GM23338 (cell line): ENCODE data around the gene CCDC92.

ENCODE experiments used
- CREB1 ChIP-seq: fragments of 250-450 bp; sonication (Bioruptor Pico); IDR thresholded peaks from 2 replicates; pipeline ENCODE4 v1.5.0; 2020; ENCODE audit warnings: low read depth, mild to moderate bottlenecking, moderate library complexity
- EZH2 ChIP-seq: fragments of 200-600 bp; sonication (generic); IDR thresholded peaks from one replicate; pipeline ENCODE4 v1.8.0; 2017; ENCODE audit warnings: antibody characterized with exemption, mild to moderate bottlenecking, low read depth; ENCODE audit not compliant: unreplicated experiment
- EZH2phosphoT487 ChIP-seq: fragments of 200-600 bp; sonication (generic); IDR thresholded peaks from one replicate; pipeline ENCODE4 v1.8.1; 2018; ENCODE audit warnings: antibody characterized with exemption; ENCODE audit not compliant: unreplicated experiment
- JUNB ChIP-seq: IDR thresholded peaks from one replicate; pipeline ENCODE4 v1.6.1; 2016; ENCODE audit warnings: antibody characterized with exemption; ENCODE audit not compliant: unreplicated experiment
- NANOG ChIP-seq: IDR thresholded peaks from 2 replicates; pipeline ENCODE4 v1.6.1; 2016; ENCODE audit warnings: antibody characterized with exemption, borderline replicate concordance
- POLR2AphosphoS5 ChIP-seq: IDR thresholded peaks from 2 replicates; pipeline ENCODE4 v1.6.1; 2016; ENCODE audit warnings: antibody characterized with exemption, low read depth
- STAT1 ChIP-seq: IDR thresholded peaks from one replicate; pipeline ENCODE4 v1.6.1; 2016; ENCODE audit warnings: antibody characterized with exemption; ENCODE audit not compliant: unreplicated experiment
- ZNF114 ChIP-seq: fragments of 250-450 bp; sonication (Bioruptor Pico); IDR thresholded peaks from 2 replicates; pipeline ENCODE4 v1.5.0; 2020; ENCODE audit warnings: mild to moderate bottlenecking, moderate library complexity
- ZNF331 ChIP-seq: fragments of 250-450 bp; sonication (Bioruptor Pico); IDR thresholded peaks from 2 replicates; pipeline ENCODE4 v1.5.0; 2020; ENCODE audit warnings: low read depth, mild to moderate bottlenecking, moderate library complexity
- TF ChIP-seq, protein P1 (sequence below), 2 experiments: fragments of 200-600 bp in 1 of 2; sonication (generic) in 1 of 2; conservative IDR thresholded peaks; 2 replicates each; pipeline versions ENCODE4 v1.5.1 to v1.6.1; 2016 to 2017; ENCODE audit warnings: antibody characterized with exemption in 2 of 2, low read depth in 2 of 2, mild to moderate bottlenecking in 2 of 2, moderate library complexity in 1 of 2
- TF ChIP-seq, protein P2 (sequence below): IDR thresholded peaks from one replicate; pipeline ENCODE4 v1.6.1; 2018; ENCODE audit warnings: antibody characterized with exemption; ENCODE audit not compliant: unreplicated experiment
- TF ChIP-seq, protein P3 (sequence below): IDR thresholded peaks from 2 replicates; pipeline ENCODE4 v1.6.1; 2016; ENCODE audit warnings: antibody characterized with exemption

GRCh38 chr12:123984903-123985302, 12.3 kb upstream of the CCDC92 start:
- TF ChIP-seq, protein P1, sequence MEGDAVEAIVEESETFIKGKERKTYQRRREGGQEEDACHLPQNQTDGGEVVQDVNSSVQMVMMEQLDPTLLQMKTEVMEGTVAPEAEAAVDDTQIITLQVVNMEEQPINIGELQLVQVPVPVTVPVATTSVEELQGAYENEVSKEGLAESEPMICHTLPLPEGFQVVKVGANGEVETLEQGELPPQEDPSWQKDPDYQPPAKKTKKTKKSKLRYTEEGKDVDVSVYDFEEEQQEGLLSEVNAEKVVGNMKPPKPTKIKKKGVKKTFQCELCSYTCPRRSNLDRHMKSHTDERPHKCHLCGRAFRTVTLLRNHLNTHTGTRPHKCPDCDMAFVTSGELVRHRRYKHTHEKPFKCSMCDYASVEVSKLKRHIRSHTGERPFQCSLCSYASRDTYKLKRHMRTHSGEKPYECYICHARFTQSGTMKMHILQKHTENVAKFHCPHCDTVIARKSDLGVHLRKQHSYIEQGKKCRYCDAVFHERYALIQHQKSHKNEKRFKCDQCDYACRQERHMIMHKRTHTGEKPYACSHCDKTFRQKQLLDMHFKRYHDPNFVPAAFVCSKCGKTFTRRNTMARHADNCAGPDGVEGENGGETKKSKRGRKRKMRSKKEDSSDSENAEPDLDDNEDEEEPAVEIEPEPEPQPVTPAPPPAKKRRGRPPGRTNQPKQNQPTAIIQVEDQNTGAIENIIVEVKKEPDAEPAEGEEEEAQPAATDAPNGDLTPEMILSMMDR (conservative IDR thresholded peaks at IDR 0.05; ENCODE audit: low read depth in 2 of 2), result no peak
- TF ChIP-seq ZNF114 (no peak), EZH2 (no peak), JUNB (no peak), EZH2phosphoT487 (no peak), POLR2AphosphoS5 (no peak), CREB1 (CRISPR knock-in tag) (no peak), STAT1 (no peak), ZNF331 (no peak), NANOG (no peak)
- TF ChIP-seq, protein P2, sequence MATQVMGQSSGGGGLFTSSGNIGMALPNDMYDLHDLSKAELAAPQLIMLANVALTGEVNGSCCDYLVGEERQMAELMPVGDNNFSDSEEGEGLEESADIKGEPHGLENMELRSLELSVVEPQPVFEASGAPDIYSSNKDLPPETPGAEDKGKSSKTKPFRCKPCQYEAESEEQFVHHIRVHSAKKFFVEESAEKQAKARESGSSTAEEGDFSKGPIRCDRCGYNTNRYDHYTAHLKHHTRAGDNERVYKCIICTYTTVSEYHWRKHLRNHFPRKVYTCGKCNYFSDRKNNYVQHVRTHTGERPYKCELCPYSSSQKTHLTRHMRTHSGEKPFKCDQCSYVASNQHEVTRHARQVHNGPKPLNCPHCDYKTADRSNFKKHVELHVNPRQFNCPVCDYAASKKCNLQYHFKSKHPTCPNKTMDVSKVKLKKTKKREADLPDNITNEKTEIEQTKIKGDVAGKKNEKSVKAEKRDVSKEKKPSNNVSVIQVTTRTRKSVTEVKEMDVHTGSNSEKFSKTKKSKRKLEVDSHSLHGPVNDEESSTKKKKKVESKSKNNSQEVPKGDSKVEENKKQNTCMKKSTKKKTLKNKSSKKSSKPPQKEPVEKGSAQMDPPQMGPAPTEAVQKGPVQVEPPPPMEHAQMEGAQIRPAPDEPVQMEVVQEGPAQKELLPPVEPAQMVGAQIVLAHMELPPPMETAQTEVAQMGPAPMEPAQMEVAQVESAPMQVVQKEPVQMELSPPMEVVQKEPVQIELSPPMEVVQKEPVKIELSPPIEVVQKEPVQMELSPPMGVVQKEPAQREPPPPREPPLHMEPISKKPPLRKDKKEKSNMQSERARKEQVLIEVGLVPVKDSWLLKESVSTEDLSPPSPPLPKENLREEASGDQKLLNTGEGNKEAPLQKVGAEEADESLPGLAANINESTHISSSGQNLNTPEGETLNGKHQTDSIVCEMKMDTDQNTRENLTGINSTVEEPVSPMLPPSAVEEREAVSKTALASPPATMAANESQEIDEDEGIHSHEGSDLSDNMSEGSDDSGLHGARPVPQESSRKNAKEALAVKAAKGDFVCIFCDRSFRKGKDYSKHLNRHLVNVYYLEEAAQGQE, result no peak
- TF ChIP-seq, protein P3, sequence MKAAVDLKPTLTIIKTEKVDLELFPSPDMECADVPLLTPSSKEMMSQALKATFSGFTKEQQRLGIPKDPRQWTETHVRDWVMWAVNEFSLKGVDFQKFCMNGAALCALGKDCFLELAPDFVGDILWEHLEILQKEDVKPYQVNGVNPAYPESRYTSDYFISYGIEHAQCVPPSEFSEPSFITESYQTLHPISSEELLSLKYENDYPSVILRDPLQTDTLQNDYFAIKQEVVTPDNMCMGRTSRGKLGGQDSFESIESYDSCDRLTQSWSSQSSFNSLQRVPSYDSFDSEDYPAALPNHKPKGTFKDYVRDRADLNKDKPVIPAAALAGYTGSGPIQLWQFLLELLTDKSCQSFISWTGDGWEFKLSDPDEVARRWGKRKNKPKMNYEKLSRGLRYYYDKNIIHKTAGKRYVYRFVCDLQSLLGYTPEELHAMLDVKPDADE, result no peak
